Stimulated activated naive CD4-positive, alpha-beta T cell (primary cell): Measurements from ENCODE around the gene SESTD1.

Experiments used
- DNase-seq, 6 experiments: peaks; one replicate each; lab custom pipeline; 2025; lab: John Stamatoyannopoulos, UW

SESTD1 gene

GRCh38 chr2:179191110-179191509 is 73.5 kb downstream of the SESTD1 start:
- DNase-seq: no peak

- DNase-seq: no peak
Measured at GRCh38 chr2:179186126-179186525, 78.5 kb downstream of the SESTD1 start.

- DNase-seq: no peak
Measured at GRCh38 chr2:179184610-179185009, 80.0 kb downstream of the SESTD1 start.

- no peak for DNase-seq
Measured at GRCh38 chr2:179181002-179181401, 83.6 kb downstream of the SESTD1 start.

GRCh38 chr2:179180242-179180641 is 84.4 kb downstream of the SESTD1 start:
- no peak for DNase-seq

GRCh38 chr2:179179719-179180118 is 84.9 kb downstream of the SESTD1 start:
- no peak for DNase-seq

GRCh38 chr2:179177694-179178093 is 86.9 kb downstream of the SESTD1 start:
- DNase-seq: no peak

- no peak for DNase-seq
Measured at GRCh38 chr2:179174240-179174639, 90.4 kb downstream of the SESTD1 start.

GRCh38 chr2:179172894-179173293 is 91.7 kb downstream of the SESTD1 start:
- no peak for DNase-seq

- DNase-seq: no peak
Measured at GRCh38 chr2:179171371-179171770, 93.3 kb downstream of the SESTD1 start.

GRCh38 chr2:179170901-179171300 is 93.7 kb downstream of the SESTD1 start:
- DNase-seq: no peak

- no peak for DNase-seq
Measured at GRCh38 chr2:179165356-179166000, 99.2 kb downstream of the SESTD1 start.

GRCh38 chr2:179141206-179141605 is 123.4 kb downstream of the SESTD1 start:
- DNase-seq: no peak

GRCh38 chr2:179140571-179140970 is 124.1 kb downstream of the SESTD1 start:
- no peak for DNase-seq

- no peak for DNase-seq
Measured at GRCh38 chr2:179139506-179139905, 125.1 kb downstream of the SESTD1 start.

GRCh38 chr2:179137200-179137759 is 127.4 kb downstream of the SESTD1 start:
- DNase-seq: no peak

- DNase-seq: no peak
Measured at GRCh38 chr2:179133016-179133415, 131.6 kb downstream of the SESTD1 start.

GRCh38 chr2:179132076-179132475 is 132.6 kb downstream of the SESTD1 start:
- no peak for DNase-seq

- DNase-seq: no peak
Measured at GRCh38 chr2:179130560-179130959, 134.1 kb downstream of the SESTD1 start.

GRCh38 chr2:179129574-179130238 is 134.9 kb downstream of the SESTD1 start:
- DNase-seq: peak in 2 of 6 experiments; percentile 36 to 53

GRCh38 chr2:179125404-179125803 is 139.2 kb downstream of the SESTD1 start:
- no peak for DNase-seq

GRCh38 chr2:179124282-179124681 is 140.3 kb downstream of the SESTD1 start:
- no peak for DNase-seq

GRCh38 chr2:179123272-179123662 is 141.4 kb downstream of the SESTD1 start:
- no peak for DNase-seq

- DNase-seq: no peak
Measured at GRCh38 chr2:179107737-179108136, 156.9 kb downstream of the SESTD1 start.
